D721Med (cell line): Measurements from ENCODE around the gene TMEM116.

Source experiments
- DNase-seq: peaks from one replicate; pipeline ENCODE4 v3.0.0; 2011; ENCODE audit warnings: low spot score; ENCODE audit not compliant: insufficient read length
- FAIRE-seq: peaks from 2 replicates; lab custom pipeline; 2011; peaks lifted over from hg19 to GRCh38; lab: Jason Lieb, UNC
- TF ChIP-seq, protein P1 (sequence below): IDR thresholded peaks from 2 replicates; pipeline ENCODE4 v1.5.1; 2012; ENCODE audit warnings: mild to moderate bottlenecking, control low read depth; ENCODE audit not compliant: insufficient read depth; ENCODE audit errors: missing control alignments

The TMEM116 gene

DNA sequence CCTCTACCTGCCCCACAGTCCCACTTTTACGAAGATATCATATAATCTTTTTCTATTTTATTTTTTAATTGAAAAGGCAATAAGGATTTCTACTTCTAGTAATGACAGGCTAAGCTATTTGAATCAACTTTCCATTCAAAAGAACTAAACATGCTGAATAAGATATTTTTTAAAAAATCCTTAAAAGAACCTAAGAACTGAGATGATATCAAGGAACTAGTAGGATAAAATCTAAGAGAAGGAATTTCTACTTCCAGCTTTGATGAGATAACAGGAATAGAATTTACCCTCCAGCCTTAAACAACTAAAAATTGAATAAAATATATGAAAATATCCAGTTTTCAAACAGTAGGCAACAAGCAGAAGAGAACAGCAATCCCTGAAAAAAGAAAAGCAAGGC, 69.0 kb downstream of the TMEM116 start:
- DNase-seq, result no peak
- no peak for FAIRE-seq
- TF ChIP-seq, protein P1, sequence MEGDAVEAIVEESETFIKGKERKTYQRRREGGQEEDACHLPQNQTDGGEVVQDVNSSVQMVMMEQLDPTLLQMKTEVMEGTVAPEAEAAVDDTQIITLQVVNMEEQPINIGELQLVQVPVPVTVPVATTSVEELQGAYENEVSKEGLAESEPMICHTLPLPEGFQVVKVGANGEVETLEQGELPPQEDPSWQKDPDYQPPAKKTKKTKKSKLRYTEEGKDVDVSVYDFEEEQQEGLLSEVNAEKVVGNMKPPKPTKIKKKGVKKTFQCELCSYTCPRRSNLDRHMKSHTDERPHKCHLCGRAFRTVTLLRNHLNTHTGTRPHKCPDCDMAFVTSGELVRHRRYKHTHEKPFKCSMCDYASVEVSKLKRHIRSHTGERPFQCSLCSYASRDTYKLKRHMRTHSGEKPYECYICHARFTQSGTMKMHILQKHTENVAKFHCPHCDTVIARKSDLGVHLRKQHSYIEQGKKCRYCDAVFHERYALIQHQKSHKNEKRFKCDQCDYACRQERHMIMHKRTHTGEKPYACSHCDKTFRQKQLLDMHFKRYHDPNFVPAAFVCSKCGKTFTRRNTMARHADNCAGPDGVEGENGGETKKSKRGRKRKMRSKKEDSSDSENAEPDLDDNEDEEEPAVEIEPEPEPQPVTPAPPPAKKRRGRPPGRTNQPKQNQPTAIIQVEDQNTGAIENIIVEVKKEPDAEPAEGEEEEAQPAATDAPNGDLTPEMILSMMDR, result no peak

DNA sequence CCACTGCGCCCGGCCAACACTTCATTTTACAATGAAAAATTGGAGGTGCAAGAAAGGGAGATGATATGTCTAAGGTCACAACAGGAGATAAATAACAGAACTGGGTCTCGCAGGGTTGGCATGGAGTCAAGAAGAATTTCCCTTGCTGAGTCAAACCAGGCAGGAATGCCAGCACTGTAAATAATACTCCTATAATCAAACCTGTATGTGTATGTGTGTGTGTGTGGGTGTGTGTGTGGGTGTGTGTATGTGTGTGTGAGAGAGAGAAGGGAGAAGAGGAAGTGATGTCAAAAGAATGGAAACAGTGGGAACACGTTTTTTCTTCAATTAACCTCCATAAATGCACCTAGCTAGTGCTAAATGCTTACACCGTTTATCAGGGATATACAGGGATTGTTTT, 70.4 kb downstream of the TMEM116 start:
- DNase-seq (no peak), FAIRE-seq (no peak)
- TF ChIP-seq, protein P1, result no peak

DNA sequence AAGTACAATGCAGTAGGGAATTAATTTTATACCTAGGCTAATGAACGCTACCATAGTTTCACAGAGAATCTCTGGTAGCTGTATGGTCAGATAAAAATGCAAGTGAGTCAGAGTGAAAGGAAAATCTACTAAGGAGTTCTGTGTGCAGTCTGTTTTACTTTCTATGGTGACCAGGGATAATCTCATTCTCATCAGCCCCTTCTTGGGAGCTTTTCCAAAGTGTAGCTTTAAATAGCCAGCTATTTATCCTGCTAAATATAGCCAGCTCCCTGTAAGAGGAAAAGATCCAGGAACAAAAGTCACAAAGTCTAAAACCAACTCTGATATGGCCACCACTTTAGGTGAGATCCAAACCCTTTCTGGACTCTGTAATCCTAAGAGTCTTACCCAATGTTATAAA, 75.5 kb downstream of the TMEM116 start:
- no peak for FAIRE-seq
- TF ChIP-seq, protein P1, result no peak
- DNase-seq, result no peak

DNA sequence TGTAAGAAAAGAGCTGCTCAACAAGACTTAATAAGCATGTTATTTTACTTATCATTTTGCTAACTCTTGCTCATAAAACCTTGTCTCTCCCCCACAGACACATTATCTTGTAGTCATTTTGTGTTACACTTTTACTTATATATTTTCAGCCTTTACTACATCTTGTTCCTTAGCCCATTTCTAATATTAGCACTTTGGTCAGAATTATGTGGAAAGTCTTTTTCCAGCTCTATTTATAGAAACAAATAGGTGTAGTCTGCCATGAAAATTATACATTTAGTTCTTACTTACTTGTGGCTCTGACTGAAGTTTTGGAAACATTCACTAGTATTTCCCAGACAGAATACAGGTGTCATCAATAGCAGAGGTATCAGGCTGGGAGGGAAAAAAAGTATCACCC, 76.1 kb downstream of the TMEM116 start:
- TF ChIP-seq, protein P1, result no peak
- no peak for FAIRE-seq

DNA sequence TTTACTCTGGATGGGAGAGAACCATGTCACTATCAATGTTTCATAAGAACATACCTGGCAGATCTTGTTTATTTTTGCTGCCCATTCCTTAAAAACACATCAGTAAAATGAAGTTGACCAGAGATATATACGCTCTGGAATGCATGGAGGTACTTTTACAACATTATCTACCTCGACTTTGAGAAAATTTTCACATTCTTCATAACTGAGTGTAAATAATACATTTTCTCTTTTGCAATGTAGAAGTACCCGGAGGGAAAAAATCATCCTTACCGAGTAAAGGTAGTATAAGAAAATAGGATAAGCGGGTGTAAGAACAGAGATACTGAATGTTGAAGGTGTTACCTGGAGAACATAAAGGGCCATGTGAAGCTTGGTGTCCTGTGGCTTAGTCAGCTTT, 80.7 kb downstream of the TMEM116 start:
- FAIRE-seq, result no peak
- no peak for DNase-seq
- TF ChIP-seq, protein P1, result no peak

More for the DNA sequence above, 76.1 kb downstream of the TMEM116 start:
- no peak for DNase-seq

DNA sequence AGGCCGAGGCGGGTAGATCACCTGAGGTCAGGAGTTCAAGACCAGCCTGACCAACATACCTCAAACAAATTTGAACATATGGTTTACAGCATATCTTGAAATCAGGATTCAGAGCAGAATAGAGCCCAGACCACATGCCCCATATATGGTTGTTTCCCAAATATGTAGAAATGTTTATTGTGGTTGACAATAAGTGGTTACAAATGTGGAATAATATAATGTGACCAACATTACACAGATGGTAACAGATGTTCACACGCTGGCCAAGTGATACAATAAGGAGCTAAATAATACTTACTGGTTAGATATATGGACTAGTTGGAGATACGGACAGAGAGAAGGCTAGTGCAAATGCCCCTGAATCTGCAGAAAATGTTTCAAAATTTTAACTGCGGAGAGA, 85.6 kb downstream of the TMEM116 start:
- FAIRE-seq, result no peak
- TF ChIP-seq, protein P1, result no peak
- DNase-seq, result no peak

DNA sequence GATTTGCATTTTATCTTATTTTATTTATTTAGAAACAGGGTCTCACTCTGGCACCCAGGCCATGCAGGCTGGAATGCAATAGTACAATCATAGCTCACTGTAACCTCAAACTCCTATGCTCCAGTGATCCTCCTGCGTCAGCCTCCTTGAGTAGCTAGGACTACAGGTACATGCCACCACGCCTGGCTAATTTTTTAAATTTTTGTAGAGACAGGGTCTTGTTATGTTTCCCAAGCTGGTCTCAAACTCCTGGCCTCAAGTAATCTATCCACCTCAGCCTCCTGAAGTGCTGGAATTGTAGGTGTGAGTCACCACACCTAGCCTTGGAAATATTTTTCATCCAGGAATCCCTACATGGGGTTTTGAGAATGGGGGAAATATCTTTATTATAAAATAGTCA, 86.3 kb downstream of the TMEM116 start:
- FAIRE-seq (no peak), DNase-seq (no peak)
- TF ChIP-seq, protein P1, result no peak
